MM.1S (cell line): ENCODE data around the gene MAP3K12.

Experiments used
- DNase-seq: peaks from one replicate; pipeline ENCODE4 v3.0.0-alpha.2; 2015
- H2AFZ ChIP-seq: fragments of 300-600 bp; sonication (generic); 2 replicates; pipeline ENCODE4 v1.6.0; 2016; ENCODE audit warnings: antibody characterized with exemption, low read length
- H3F3A ChIP-seq: fragments of 300-600 bp; sonication (generic); 2 replicates; pipeline ENCODE4 v1.6.1; 2016; ENCODE audit warnings: mild to moderate bottlenecking, antibody characterized with exemption, low read length, moderate library complexity, mixed read lengths; ENCODE audit not compliant: insufficient read depth
- H3K27ac ChIP-seq: fragments of 300-600 bp; sonication (generic); 2 replicates; pipeline ENCODE4 v1.5.1; 2016; ENCODE audit warnings: mild to moderate bottlenecking, low read length
- H3K27me3 ChIP-seq: fragments of 300-600 bp; sonication (generic); replicated peaks from 2 replicates; pipeline ENCODE4 v1.6.0; 2016; ENCODE audit warnings: low read length; ENCODE audit not compliant: insufficient read depth
- H3K36me3 ChIP-seq: fragments of 300-600 bp; sonication (generic); replicated peaks from 2 replicates; pipeline ENCODE4 v1.6.1; 2016; ENCODE audit warnings: mild to moderate bottlenecking, low read length, mixed read lengths; ENCODE audit not compliant: insufficient read depth
- H3K4me1 ChIP-seq: fragments of 300-600 bp; sonication (generic); 2 replicates; pipeline ENCODE4 v1.6.1; 2016; ENCODE audit warnings: low read length, mixed read lengths
- H3K4me2 ChIP-seq: fragments of 300-600 bp; sonication (generic); 2 replicates; pipeline ENCODE4 v1.6.0; 2016; ENCODE audit warnings: low read depth, low read length
- H3K4me3 ChIP-seq: fragments of 300-600 bp; sonication (generic); 2 replicates; pipeline ENCODE4 v1.5.1; 2016; ENCODE audit warnings: low read length, mixed read lengths
- H3K79me2 ChIP-seq: fragments of 300-600 bp; sonication (generic); 2 replicates; pipeline ENCODE4 v1.6.1; 2016; ENCODE audit warnings: mixed run types, low read length, mixed read lengths
- H3K9ac ChIP-seq: fragments of 300-600 bp; sonication (generic); 2 replicates; pipeline ENCODE4 v1.6.1; 2016; ENCODE audit warnings: low read length, mixed read lengths
- H3K9me2 ChIP-seq: fragments of 300-600 bp; sonication (generic); replicated peaks from 2 replicates; pipeline ENCODE4 v1.6.1; 2016; ENCODE audit warnings: mild to moderate bottlenecking, low read length, mixed read lengths; ENCODE audit not compliant: insufficient read depth
- H3K9me3 ChIP-seq: fragments of 300-600 bp; sonication (generic); replicated peaks from 2 replicates; pipeline ENCODE4 v1.6.1; 2016; ENCODE audit warnings: mild to moderate bottlenecking, low read length, mixed read lengths; ENCODE audit not compliant: insufficient read depth
- H4K20me1 ChIP-seq: fragments of 300-600 bp; sonication (generic); 2 replicates; pipeline ENCODE4 v1.6.1; 2016; ENCODE audit warnings: mild to moderate bottlenecking, low read length, moderate library complexity, mixed read lengths; ENCODE audit not compliant: insufficient read depth
- CTCF ChIP-seq: fragments of 300-600 bp; sonication (generic); IDR thresholded peaks from 2 replicates; pipeline ENCODE4 v1.5.1; 2016; ENCODE audit warnings: antibody characterized with exemption, low read length, mixed read lengths
- EZH2 ChIP-seq: fragments of 300-600 bp; sonication (generic); optimal IDR thresholded peaks from 2 replicates; pipeline ENCODE3; 2017; ENCODE audit warnings: low read depth, mild to moderate bottlenecking, antibody characterized with exemption, low read length, mixed read lengths
- EZH2phosphoT487 ChIP-seq: fragments of 300-600 bp; sonication (generic); IDR thresholded peaks from 2 replicates; pipeline ENCODE4 v1.6.1; 2018; ENCODE audit warnings: antibody characterized with exemption, low read length

Gene MAP3K12

GRCh38 chr12:53489242-53489864, 9.9 kb downstream of the MAP3K12 start:
- no peaks in the 10 kb centered on the region for H3K9me2 ChIP-seq

GRCh38 chr12:53486736-53487487, 12.3 kb downstream of the MAP3K12 start:
- peak; percentile 2 for DNase-seq
- H3K79me2 ChIP-seq: peaks cover 3% of the 10 kb centered on the region; the same call in 1 of the 2 replicates
- 0 out of 2 replicates have a peak, but pooled peaks cover 4% of the 10 kb centered on the region for H4K20me1 ChIP-seq
- no peak overlapping the region for H2AFZ ChIP-seq
- H3K4me1 ChIP-seq: no peaks in the 10 kb centered on the region
- no peak overlapping the region for H3K4me3 ChIP-seq
- no peaks in the 10 kb centered on the region for H3K9me2 ChIP-seq
- H3K4me2 ChIP-seq: no peak overlapping the region
- H3K36me3 ChIP-seq: 0 out of 2 replicates have a peak, but pooled peaks cover 6% of the 10 kb centered on the region
- H3K9me3 ChIP-seq: no peaks in the 10 kb centered on the region
- H3F3A ChIP-seq: peaks cover 49% of the 10 kb centered on the region
- no peak overlapping the region for H3K9ac ChIP-seq
- no peak for TF ChIP-seq EZH2
- no peak for TF ChIP-seq EZH2phosphoT487
- TF ChIP-seq CTCF: no peak
- H3K27me3 ChIP-seq: no peaks in the 10 kb centered on the region
- H3K27ac ChIP-seq: no peak overlapping the region

More at GRCh38 chr12:53489242-53489864, 9.9 kb downstream of the MAP3K12 start:
- no peaks in the 10 kb centered on the region for H4K20me1 ChIP-seq
- no peaks in the 10 kb centered on the region for H3K9me3 ChIP-seq
- peaks cover 38% of the 10 kb centered on the region for H3F3A ChIP-seq
- TF ChIP-seq EZH2: no peak
- TF ChIP-seq EZH2phosphoT487: no peak
- TF ChIP-seq CTCF: no peak
- no peak overlapping the region for H3K4me2 ChIP-seq
- H3K4me3 ChIP-seq: no peak overlapping the region
- no peak overlapping the region for H2AFZ ChIP-seq
- no peaks in the 10 kb centered on the region for H3K36me3 ChIP-seq
- H3K4me1 ChIP-seq: peaks cover 11% of the 10 kb centered on the region
- H3K9ac ChIP-seq: no peak overlapping the region
- no peaks in the 10 kb centered on the region; the same call in 1 of the 2 replicates for H3K79me2 ChIP-seq
- H3K27me3 ChIP-seq: no peaks in the 10 kb centered on the region
- DNase-seq: no peak
- no peak overlapping the region for H3K27ac ChIP-seq

GRCh38 chr12:53485955-53486735, 13.1 kb downstream of the MAP3K12 start:
- Histone ChIP-seq H3K9me3 (no peaks in the 10 kb centered on the region), H3K4me1 (no peaks in the 10 kb centered on the region), H3K36me3 (0 out of 2 replicates have a peak, but pooled peaks cover 6% of the 10 kb centered on the region), H3K79me2 (peaks cover 7% of the 10 kb centered on the region; the same call in 1 of the 2 replicates), H3F3A (peaks cover 56% of the 10 kb centered on the region), H4K20me1 (0 out of 2 replicates have a peak, but pooled peaks cover 4% of the 10 kb centered on the region), H3K9ac (no peak overlapping the region), H3K4me2 (no peak overlapping the region), H3K27ac (no peak overlapping the region), H2AFZ (no peak overlapping the region), H3K9me2 (no peaks in the 10 kb centered on the region), H3K4me3 (no peak overlapping the region), H3K27me3 (no peaks in the 10 kb centered on the region)
- no peak for DNase-seq
- TF ChIP-seq CTCF: no peak
- no peak for TF ChIP-seq EZH2phosphoT487
- no peak for TF ChIP-seq EZH2
